ENCODE results near the gene ITPRID1. TPM values are rescaled to one million over a fixed set of nuclear protein-coding genes. Genes with fewer than 3 reads are reported as not detected.
A peak's percentile ranks its signal among the peaks of the same experiment; 100 is the strongest.

ITPRID1 gene
- total and polyA plus RNA-seq, 10 of the 15 experiments (the other 5 are each of a cell fraction or from before 2014, with no cell fraction given) = 0.06 TPM; not detected in 9

DNA sequence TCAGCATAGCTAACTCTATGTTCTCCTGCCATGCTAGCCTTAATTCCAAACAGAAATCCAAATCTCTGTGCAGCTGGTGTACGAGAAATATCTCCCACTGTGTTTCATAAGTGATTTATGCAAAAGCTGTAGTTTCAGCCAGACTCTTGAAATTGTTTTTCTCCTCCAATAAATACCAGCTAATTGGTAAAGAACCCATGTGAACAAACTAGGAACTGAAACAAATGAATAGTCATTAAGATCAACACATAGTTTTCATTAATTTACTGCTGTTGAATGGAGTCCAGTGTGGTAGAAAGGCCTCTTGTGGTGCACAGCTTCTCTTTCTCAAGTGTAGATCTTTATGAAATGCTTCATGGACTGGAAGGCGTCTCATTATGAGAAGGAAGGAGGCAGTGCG lies 191.5 kb downstream of the ITPRID1 start (continued):
- TF ChIP-seq ZBTB40 (IDR thresholded peaks at IDR 0.05; ENCODE audit: borderline replicate concordance) (no peak), GABPA (IDR thresholded peaks at IDR 0.05; ENCODE audit: low read depth) (no peak), DPF2 (IDR thresholded peaks at IDR 0.05) (peak; percentile 71), MTA2 (IDR thresholded peaks at IDR 0.05; ENCODE audit: low read depth) (peak; percentile 97), IKZF1 (conservative IDR thresholded peaks at IDR 0.05) (peak; percentile 53), ZZZ3 (IDR thresholded peaks at IDR 0.05; ENCODE audit: control insufficient read depth, insufficient read length, low read depth) (no peak), CBFB (IDR thresholded peaks at IDR 0.05; ENCODE audit: low read depth) (no peak), YBX1 (IDR thresholded peaks at IDR 0.05) (no peak), IKZF2 (IDR thresholded peaks at IDR 0.05) (peak; percentile 48 to 68; a peak in 3 of 4 replicates), SPI1 (IDR thresholded peaks at IDR 0.05; ENCODE audit: borderline replicate concordance, insufficient read depth, low read depth, low read length) (peak; percentile 64; the same call in 1 of the 2 replicates), NRF1 (conservative IDR thresholded peaks at IDR 0.05; ENCODE audit: low read depth, low read length) (no peak), ATF7 (IDR thresholded peaks at IDR 0.05; ENCODE audit: low read depth) (peak; percentile 35; the same call in 1 of the 2 replicates), CHD2 (IDR thresholded peaks at IDR 0.05; ENCODE audit: borderline replicate concordance, low read depth, low read length) (no peak), RAD51 (IDR thresholded peaks at IDR 0.05) (0 out of 2 replicates have a peak, but pooled peaks have one; percentile 14), BCL11A (IDR thresholded peaks at IDR 0.05; ENCODE audit: low read depth, low read length) (peak; percentile 16; the same call in 1 of the 2 replicates), NFIC (IDR thresholded peaks at IDR 0.05; ENCODE audit: low read depth, low read length) (no peak), CBX3 (IDR thresholded peaks at IDR 0.05; ENCODE audit: borderline replicate concordance, low read depth) (no peak), CHD4 (IDR thresholded peaks at IDR 0.05) (no peak)
- TF ChIP-seq, protein P1, sequence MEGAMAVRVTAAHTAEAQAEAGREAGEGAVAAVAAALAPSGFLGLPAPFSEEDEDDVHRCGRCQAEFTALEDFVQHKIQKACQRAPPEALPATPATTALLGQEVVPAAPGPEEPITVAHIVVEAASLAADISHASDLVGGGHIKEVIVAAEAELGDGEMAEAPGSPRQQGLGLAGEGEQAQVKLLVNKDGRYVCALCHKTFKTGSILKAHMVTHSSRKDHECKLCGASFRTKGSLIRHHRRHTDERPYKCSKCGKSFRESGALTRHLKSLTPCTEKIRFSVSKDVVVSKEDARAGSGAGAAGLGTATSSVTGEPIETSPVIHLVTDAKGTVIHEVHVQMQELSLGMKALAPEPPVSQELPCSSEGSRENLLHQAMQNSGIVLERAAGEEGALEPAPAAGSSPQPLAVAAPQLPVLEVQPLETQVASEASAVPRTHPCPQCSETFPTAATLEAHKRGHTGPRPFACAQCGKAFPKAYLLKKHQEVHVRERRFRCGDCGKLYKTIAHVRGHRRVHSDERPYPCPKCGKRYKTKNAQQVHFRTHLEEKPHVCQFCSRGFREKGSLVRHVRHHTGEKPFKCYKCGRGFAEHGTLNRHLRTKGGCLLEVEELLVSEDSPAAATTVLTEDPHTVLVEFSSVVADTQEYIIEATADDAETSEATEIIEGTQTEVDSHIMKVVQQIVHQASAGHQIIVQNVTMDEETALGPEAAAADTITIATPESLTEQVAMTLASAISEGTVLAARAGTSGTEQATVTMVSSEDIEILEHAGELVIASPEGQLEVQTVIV (IDR thresholded peaks at IDR 0.05; ENCODE audit: borderline replicate concordance, partially characterized antibody) = no peak
